HTR-8/SVneo (cell line): ENCODE data around the gene ZNF775.

Source experiments
- DNase-seq: peaks from one replicate; pipeline ENCODE4 v3.0.0; 2011; ENCODE audit warnings: low spot score, mixed read lengths; ENCODE audit not compliant: insufficient read length
- FAIRE-seq: peaks from 2 replicates; lab custom pipeline; 2011; peaks lifted over from hg19 to GRCh38; lab: Jason Lieb, UNC

ZNF775 gene

DNA sequence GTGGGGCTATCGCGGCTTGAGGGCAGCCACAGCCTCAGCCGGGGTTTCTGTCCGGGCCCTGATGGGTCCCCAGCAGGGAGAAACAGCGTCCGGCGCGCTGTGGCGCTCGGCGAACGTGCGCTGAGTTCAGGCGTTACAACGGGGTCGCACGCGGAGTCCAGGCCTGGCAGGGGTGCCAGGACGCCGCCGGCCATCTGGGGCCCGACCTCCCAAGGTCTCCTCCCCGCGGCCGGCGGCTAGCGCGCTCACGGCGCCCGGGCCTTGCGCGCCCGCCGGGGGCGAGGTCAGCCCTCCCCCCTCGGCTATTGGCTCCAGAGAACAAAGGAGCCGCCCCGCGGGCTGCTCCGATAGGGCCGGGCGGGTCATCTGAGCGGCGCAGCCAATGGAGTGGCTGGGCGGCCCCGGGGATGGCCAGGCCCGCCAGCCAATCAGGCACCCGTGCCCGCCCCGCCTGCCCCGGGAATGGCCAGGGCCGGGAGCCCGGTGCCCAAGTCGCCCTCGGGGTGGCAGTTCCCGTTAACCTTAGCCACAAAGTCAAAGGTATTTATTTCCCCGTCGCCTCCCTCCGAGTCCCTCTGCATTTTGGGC is at the start of gene ZNF775:
TSS of gene ZNF775 (plus strand) at position 478 of the 588 bp plus-strand sequence. CDS start 9,141 bp downstream, outside the sequence.
- DNase-seq, result peak; percentile 94
- no peak for FAIRE-seq

DNA sequence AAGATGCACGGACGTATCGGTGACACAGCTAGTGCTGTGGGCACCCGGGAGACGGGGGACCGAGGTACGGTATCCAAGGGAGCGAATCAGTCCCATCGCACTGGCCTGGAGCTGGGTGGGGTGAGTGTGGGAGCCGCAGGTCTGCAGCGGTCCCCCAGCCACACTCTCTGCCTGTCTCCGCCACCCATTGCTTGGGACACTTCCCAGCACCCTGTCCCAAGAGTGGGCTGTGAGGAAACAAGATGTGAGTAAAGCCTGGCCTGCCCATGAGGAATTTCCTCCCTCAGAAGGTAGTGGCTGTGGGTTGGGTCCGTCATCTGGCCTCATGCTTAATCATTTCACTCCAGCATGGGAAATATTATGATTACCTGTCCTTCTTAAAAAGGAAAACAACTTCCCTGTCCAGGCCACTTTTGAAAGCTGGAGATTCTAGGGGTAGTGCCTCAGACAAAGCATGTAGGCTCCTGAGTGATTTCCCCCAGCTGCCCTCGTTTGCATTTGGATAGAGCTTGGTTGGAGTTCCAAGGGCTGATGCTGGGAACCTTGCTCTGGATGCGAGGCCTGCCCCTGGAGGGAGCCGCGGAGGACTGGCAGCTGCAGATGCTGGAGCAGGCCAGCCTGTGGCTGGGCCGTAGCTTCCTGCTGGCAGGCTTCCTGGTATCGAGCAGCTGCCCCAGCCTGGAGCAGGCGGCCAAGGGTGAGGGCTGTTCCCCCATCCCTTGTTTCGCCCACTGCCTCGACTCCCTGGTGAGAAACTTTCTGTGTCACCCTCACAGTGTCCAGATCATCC is 49.6 kb upstream of the ZNF775 start:
- DNase-seq, result no peak
- FAIRE-seq, result no peak

DNA sequence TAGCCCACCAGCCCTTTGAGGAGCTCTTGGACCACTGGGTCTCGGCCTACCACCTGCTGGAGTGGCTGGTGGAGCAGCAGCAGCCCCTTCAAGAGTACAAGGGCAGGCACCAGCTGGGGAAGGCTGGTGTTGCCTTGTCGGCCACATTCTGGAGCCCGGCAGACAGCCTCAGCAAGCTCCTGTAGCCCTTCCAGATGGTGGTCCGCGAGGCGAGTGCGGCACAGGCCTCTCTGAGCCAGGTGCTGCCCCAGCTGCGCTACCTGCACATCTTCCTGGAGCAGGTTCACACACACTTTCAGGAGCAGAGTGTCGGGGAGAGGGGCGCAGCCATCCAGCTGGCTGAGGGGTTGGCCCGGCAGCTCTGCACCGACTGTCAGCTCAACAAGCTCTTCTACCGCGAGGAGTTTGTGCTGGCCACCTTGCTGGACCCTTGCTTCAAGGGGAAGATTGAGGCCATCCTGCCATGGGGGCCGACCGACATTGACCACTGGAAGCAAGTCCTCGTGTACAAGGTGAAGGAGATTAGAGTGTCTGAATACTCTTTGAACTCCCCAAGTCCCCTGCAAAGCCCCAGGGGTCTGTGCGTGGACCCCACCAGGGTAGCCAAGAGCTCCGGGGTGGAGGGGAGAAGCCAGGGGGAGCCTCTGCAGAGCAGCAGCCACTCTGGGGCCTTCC is 48.8 kb upstream of the ZNF775 start:
- no peak for DNase-seq

DNA sequence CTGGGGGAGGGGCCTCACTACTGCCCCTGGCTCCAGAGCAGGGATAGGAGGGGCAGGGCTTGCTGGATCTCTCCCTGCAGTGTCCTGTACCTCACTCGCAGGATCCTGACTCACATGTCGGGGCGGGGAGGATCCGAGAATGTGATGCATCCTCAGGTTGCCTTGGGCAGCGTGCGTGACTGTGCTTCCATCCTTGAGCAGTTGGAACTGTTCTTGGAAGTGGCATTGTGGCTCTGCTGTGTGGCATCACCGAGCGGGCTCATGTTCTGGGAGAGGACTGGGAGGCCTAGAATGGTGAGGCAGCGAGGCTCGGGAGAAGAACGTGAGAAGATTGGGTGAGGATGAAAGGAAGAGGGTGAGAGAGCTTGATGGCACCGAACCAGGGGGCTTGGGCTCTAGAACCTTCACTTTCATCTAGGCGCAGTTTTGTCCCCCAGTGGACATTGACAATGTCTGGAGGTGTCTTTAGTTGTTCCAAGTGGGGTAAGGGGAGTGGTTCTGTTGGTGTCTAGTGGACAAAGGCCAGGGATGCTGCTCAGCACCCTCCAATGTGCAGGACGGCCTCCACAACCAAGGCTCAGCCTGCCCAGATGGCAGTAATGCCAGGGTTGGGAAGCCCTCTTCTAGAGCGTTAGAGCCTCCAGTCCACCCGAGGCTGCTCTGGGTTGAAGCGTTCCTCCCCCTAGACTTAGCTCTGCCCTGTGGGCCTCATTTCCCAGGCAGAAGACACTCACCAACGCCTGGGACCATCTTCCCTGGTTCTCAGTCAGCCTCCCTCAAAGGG is 46.1 kb upstream of the ZNF775 start:
- no peak for DNase-seq
- no peak for FAIRE-seq

More for the DNA sequence above, 48.8 kb upstream of the ZNF775 start:
- FAIRE-seq, result no peak

DNA sequence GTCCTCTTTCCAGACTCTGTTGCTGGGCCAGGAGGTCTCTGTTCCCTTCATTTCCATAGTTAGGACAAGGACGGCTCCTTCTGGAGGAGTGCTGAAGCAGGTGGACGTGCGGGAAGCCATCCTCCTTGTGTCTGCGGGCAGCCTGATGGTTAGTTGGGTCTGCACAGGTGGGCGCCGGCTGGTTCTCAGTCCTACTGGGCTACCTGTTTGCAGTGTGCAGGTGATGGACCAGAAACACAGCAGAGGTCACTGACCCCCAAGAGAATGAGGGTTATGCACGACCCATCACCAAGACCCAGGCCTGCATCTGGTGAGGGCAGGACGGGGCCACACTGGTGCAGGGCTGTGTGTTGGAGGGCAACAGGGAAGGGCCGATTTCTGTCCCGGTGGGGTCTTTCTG is 45.5 kb upstream of the ZNF775 start:
- FAIRE-seq (no peak), DNase-seq (no peak)

DNA sequence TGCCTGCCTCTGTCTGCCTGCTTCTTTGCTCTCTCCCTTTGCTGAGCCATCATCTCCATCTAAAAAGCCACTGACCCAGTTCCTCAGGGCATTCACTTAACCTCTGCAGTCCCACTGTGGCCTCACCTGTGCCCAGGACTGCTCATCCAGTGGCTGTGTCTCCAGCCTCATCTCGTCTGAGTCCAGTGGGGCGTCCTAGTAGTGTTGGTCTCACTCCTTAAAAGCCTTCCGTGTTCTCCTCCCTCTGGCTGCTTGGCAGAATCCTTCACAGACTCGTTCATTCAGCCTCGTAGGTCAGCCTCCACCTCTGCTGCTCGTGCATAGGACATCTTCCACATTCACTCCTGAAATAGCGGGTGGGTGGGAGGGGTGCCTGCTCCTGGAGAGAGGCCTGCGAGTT is 45.0 kb upstream of the ZNF775 start:
- no peak for DNase-seq
- no peak for FAIRE-seq

DNA sequence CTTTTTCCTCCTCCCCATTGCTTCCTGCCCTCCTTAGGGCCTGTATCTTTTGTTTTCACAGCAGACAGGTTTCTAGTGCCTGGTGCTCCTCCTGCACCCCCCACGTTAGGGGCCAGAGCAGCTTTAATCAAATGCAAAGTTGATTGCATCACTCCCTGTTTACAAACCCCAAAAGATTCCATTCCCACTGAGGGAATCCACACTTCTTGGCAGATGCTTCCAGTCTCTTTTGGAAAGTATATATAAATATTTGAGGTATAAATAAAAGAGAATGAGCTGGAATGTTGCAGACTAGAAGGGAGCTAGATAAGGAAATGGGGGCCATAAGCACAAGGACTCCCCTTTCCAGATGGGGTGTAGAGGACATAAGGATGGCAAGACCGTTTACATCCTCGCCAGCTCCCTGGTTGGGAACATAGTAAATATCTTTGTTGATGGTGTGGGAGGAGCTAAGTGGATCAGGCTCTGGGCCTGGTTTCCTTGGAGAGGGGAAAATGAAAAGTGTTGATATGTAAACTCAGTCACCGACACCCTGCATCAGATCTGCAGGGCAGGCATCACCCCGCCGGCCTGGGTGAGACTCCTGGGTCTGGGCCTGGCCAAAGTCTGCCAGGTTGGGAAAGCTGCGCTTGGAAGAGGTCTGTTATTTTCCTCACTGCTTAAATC is 43.9 kb upstream of the ZNF775 start:
- FAIRE-seq, result no peak

DNA sequence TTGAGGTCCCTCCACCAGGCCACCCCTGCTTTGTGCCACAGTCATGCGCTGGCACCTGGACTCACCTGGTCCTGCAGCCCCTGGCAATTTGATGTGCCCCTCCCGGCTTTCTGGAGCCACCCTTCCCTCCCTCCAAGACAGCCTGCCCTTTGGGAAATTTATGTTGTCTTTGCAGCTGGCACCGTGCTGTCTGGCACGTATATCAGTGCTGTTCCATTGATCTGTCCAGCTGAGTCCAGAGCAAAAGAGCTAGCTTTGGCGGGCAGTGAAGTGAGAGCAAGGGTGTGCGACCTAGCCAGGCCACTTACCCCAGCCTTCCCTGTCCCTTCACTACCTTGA is 43.4 kb upstream of the ZNF775 start:
- FAIRE-seq, result no peak
- DNase-seq, result no peak

More for the DNA sequence above, 43.9 kb upstream of the ZNF775 start:
- no peak for DNase-seq

DNA sequence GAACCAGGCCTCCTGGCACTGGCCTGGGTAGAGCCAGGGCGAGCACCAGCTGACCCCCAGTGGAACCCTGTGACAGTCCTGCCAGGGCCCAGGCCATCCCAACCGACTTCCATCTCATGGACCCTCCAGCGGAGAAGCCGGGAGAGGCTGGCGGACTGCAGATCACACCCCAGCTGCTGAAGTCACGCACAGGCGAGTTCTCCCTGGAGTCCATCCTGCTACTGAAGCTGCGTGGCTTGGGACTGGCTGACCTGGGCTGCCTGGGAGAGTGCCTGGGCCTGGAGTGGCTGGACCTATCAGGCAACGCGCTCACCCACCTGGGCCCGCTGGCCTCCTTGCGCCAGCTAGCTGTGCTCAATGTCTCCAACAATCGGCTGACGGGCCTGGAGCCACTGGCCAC is 42.4 kb upstream of the ZNF775 start:
- FAIRE-seq, result no peak
- DNase-seq, result no peak

DNA sequence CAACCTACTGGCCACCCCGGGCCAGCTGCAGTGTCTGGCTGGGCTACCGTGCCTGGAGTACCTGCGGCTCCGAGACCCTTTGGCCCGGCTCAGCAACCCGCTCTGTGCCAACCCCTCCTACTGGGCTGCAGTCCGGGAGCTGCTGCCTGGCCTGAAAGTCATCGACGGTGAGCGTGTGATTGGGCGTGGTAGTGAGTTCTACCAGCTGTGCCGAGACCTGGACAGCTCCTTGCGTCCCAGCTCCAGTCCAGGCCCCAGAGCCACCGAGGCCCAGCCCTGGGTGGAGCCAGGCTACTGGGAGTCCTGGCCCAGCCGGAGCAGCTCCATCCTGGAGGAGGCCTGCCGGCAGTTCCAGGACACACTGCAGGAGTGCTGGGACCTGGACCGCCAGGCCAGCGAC is 42.0 kb upstream of the ZNF775 start:
- DNase-seq (no peak), FAIRE-seq (no peak)

DNA sequence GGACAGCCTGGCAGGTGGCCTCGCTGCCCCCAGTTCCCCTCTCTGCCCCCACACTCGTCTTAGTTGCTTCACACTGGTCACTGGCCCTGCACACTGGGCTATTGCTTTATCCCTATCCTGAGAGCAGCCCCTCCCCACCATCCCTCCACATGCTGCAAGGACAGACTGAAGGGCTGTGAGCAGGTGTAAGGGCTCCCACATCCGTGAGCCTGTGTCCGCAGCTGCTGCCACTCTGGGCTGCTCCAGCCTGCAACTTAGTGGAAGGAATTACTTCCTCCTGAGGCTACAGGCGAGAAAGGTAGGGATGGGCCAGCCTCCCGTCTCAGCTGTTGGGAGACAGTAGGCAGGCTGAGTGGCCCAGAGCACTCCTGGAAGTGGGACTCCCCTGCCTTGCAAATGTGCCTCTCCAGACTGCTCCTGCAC is 41.5 kb upstream of the ZNF775 start:
- FAIRE-seq, result no peak
- no peak for DNase-seq

DNA sequence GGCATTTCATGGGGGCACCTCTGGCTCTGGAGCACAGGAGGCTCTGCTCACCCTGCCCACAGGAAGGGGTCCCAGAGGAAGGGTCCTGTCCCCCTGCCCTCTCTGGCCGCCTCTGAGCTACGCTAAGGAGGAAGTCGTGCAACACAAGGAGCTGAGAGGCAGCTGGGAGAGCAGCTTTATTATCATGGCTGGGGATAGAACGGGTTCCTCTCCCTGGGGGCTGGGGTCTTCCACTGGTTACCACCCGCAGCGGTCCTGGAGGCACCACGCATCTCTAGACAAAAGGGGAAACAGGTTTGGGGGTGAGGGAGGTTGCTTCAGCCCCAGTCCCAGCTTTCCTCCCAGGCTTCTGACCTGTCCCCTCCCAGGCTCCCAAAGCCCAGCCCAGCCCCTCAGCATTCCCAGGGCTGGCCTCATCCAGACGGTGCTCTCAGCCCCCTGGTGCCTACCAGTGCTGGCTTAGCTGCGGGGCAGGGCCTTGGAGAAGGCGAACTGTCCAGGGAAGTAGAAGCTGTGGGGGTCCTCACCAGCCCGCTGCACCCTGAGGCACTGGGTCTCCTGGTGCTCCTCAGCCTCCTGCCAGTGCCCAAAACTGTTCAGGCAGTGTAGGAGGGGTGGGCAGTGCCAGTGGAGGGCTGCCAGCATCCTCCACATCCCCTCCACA is 40.8 kb upstream of the ZNF775 start:
- DNase-seq, result no peak
- no peak for FAIRE-seq

DNA sequence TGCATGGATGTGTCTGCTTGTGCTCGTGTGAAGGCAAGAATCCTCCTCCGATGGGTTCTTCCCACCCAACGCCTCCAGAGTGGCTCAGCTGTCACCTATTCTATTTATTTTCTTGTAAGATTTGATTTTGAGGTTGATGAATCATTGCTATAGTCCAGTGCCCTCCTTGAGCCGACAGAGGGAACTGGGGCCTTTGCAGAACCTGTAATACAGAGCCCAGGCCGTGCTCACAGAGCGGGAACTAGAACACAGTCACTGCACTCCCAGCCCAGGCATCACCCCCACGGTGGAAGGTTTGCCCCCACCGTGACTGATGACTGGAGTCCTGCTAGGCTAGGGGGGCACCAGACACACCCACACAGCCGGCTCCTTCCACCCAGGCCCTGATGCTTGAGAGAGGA is 39.7 kb upstream of the ZNF775 start:
- DNase-seq (no peak), FAIRE-seq (no peak)

DNA sequence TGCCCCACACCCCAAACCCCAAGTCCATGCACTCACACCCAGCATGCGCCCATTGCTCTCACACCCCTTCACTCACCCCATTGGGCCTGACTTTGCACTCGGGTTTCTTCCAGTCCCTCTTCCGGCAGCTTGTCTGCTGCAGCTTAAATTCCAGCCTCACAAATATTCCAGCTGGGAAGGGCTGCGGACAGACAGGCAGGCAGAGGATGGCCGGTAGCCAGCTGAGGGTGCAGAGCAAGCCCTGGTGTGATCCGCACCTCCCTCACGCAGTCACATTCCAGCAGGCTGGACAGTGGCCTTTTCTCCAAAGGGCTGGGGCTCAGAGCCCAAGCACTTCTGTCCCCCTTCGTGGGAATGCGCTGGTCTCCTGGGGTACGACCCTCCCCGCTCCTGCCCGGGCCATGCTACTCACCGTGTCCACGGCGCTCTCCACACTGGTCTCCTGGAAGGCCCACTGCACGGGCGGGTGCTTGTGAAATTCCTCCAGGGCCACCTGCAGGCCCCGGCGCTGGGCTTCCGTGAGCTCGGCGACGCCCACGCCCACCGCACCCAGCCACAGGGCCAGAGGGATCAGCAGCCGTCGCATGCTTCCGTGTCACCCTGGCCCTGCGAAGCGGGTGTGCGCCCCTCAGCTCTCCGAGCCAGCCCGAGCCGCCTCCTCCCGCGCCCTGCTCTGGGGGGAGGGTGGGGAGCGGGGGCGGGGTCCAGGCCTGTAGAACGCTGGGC is 38.9 kb upstream of the ZNF775 start:
- no peak for FAIRE-seq

DNA sequence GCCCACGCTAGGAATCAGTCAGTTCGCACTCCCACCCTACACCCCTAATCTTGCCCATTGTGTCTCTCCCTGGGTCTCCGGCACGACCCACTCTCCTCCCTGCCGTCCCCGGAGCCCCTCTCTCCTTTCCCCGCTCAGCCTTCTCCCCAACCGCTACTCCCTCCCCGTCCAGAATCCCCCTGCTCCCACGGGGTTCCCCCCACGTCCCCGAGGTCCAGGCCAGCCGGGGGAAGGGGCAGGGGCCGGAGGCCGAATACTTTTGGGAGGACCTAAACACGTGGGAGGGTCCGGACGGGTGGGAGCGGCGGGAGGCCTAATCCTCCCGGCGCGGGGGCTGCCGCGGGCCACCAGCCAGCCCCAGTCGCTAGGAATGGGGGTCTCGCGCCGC is 38.3 kb upstream of the ZNF775 start:
- DNase-seq (no peak), FAIRE-seq (no peak)

More for the DNA sequence above, 38.9 kb upstream of the ZNF775 start:
- DNase-seq, result no peak

DNA sequence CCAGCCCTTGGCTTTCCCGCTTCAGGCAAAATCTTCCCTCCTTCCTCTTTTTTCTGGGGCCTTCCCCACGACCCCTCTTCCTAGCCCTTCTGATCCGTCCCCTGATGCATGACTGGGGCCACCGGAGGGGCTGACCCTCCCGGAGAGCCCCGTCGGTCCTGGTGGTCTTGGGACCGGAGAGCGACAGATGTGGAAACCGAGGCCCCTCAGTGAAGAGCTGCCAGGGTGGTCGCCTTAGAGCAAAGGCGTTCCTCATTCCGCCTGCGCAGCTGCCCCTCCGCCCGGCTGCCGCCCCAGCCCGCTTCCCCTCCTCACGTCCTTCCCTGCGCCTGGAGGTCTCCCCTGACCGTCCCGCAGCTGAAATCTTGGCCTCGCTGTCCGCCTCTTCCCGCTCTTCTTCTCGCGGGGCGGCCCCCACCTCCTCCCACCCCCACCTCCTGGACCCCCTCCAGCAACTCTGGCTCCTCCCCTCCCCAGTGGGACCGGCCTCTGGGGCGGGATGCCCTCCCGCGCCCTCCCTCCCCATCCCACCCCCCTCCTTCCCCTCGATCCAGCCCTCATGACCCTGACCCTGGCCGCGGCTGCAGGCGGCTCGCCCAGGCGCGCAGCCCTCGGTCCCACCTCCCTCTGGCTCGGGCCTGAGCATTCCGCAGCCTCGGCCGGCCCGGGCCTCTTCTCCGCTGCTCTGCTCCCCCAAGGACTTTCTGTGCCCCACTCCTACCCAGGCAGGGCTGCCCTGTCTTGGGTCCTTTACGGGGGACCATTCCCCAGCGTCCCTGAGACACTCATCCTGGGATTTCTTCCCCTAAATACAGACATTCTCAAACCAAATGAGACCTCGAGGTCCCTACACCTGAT is 37.6 kb upstream of the ZNF775 start, which contains the start of gene RARRES2:
TSS of gene RARRES2 (minus strand) at position 367 of the 858 bp plus-strand sequence. CDS start 1,020 bp downstream, outside the sequence.
- no peak for FAIRE-seq
- no peak for DNase-seq

DNA sequence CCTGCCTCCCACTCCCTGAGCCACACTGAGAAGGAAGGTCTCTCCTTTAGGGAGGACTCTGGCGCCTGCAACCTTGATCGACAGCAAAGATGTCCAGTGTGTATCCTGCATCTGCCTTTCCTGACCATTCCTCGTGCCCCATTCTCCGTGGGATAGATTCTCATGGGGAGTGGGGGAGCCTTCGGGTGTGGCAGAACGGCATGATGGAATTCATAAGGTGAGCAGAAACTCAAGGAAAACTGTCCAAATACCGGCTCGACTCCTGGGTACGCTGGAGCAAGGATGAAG is 37.1 kb upstream of the ZNF775 start:
- FAIRE-seq, result no peak
- no peak for DNase-seq

DNA sequence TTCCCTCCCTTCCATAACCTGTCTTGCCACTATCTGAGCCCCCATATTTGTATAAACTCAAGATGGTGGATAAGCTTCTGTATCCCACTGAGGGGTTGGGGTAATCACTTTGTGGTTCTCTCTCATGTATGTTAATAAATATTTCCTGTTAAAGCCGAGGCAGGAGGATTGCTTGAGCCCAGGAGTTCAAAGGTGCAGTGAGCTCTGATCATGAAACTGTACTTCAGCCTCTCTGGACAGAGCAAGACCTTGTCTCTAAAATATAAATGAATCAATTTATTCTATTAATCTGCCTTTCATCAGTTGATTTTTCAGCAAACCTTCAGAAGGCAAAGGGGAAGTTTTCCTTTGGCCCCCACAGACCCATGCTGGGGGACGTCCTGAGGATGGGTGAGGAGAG is 35.9 kb upstream of the ZNF775 start:
- DNase-seq (no peak), FAIRE-seq (no peak)
